CD4-positive, alpha-beta T cell treated with Interleukin-10 for 1 hour (primary cell): ENCODE results near the gene SCFD1.
"Not testable (repeated sequence)": the region's sequence is repeated elsewhere in the genome, so short reads cannot be mapped to it uniquely, and the experiment has no call there.

ENCODE experiments used
- DNase-seq: peaks from one replicate; pipeline ENCODE4 v3.0.0-alpha.2; 2020

Gene SCFD1

DNA sequence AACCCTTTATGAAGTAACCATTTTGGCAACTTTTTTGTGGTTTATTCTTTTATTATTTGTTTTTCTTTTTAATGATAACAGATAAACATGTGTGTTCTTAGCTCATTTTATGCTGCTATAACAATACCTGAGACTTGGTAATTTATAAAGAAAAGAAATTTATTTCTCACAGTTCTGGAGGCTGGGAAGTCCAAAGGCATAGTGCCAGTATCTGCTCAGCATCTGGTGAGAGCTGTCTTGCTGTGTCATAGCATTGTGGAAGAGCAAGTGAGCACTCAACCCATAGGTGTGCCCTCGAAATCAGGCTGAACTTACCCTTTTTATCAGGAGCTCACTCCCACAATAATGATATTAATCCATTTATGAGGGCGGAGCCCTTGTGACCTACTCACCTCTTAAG lies 8.0 kb upstream of the SCFD1 start:
- no peak for DNase-seq

DNA sequence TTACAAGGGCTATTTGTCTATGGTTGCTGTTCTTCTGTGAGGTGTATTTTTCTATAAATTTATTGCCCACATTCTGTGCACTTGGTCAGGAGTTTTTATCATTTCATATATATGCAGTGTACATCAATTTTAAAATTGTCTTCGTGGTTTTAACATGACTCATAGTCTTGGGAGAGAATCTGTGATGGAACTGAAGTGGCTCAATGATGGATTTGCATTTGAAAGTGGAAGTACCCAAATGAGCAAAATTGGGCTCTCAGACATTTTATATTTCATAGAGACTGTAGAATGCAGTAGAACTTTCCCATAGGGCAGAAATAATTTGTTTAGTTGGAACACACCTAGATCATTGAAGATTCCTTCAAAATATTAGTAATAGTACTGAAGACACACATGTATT lies 1.9 kb upstream of the SCFD1 start:
- no peak for DNase-seq

DNA sequence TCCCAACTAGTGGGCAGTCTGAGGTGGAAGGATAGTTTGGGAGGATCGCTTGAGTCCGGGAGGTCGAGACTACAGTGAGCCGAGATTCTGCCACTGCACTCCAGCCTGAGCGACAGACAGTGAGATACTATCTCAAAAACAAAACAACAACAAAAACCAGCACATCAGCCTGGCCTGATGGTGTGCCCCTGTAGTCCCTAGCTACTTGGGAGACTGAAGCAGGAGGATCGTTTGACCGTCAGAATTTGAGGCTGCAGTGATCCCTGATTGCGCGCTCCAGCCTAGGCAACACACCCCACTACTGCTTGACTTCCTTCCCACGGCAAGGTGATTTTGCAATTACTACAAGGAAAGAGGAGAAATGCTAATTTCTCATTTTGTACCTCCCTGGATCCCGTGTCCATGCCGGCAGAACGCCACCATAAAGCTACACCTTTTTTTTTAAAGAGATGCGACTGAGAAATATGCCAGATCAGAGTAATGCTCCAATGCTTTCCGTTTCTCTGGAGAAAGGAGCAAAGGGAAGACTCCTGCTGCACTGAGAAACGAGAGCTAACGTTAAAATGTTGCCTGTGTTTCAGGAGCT lies 672 bp upstream of the SCFD1 start:
- peak; percentile 25 for DNase-seq

DNA sequence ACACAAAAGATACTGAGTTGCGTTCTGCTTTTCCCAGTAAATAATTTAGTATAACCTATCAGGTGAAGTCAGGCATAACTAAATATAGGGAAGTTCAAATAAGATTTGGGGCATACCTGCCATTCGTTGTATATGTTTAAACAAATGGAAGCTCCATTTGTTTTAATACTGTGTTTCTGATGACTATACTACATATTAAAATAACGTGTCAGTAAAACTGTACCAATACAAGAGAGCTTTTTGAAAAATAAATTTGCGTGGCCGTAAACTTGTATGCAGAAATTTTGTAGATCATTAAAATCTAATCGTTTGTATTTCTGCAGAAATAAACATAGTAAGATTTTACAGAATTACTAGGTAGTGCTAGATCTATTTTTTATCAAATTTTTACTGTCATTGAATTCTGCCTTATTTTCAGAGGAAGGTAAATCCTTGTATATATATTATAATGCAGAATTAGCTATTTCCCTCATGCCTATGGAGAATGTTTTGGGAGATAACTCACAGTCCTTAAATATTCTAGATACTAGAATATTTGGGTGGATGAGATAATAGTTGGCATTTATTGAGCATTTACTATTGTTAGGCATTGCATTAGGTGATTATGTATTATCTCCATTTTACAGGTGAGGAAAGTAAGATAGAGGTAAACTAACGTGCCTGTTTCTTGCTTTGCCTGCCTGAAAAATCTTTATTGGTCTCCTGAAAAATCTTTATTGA lies 1.5 kb downstream of the SCFD1 start:
- DNase-seq, result no peak

DNA sequence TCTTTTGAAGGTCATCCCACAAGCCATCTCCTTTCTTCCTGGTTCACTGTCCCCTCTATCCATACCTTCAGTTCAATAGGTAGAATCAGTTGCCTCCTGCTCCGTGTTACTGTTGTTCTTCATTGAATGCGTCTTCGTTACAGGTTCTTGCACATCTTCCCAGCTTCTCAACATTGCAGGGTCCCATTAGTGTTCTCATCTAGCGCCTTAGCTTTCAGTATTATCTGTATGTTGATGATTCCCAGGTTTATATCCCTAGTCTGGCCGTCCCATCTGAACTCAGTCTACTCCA lies 2.0 kb downstream of the SCFD1 start:
- DNase-seq, result no peak

DNA sequence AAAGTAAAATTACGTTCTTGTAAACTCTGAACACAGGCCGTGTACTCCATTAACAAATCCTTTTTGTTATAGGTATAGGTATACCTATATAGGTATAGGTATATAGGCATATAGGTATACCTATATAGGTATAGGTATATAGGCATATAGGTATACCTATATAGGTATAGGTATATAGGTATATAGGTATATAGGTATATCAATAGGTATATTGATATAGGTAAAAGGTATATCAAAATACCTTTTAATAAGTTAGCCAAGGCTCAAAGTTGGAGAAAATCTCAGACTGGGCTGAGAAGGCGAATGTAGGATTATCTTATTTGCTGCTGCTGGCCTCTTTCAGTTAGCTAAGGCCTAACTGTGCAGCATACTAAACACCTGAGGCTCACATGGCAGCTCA lies 3.4 kb downstream of the SCFD1 start:
- DNase-seq, result no peak

DNA sequence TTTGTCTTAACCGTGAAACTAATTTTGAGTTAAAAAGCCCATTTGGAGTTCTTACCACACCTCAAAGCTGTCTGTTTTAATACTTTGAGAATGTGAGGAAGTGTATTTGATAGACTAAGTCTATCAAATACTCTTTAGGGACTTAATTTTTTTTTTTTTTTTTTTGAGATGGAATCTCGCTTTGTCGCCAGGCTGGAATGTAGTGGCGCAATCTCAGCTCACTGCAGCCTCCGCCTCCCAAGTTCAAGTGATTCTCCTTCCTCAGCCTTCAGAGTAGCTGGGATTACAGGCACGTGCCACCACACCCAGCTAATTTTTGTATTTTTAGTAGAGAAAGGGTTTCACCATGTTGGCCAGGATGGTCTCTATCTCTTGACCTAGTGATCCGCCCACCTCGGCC lies 7.3 kb downstream of the SCFD1 start:
- DNase-seq, result not testable (repeated sequence)

DNA sequence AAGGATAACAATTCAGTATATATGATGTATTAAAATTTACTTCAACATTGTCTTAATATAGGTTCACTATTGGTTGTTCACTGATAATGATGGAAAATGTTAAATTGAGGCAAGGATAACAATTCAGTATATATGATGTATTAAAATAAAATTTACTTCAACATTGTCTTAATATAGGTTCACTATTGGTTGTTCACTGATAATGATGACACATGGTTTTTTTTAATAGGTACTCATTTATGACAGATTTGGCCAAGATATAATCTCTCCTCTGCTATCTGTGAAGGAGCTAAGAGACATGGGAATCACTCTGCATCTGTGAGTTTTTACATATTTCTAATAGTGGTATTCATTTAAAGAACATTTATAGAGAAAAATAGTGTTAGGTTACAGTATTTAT lies 8.1 kb downstream of the SCFD1 start:
- DNase-seq, result no peak

DNA sequence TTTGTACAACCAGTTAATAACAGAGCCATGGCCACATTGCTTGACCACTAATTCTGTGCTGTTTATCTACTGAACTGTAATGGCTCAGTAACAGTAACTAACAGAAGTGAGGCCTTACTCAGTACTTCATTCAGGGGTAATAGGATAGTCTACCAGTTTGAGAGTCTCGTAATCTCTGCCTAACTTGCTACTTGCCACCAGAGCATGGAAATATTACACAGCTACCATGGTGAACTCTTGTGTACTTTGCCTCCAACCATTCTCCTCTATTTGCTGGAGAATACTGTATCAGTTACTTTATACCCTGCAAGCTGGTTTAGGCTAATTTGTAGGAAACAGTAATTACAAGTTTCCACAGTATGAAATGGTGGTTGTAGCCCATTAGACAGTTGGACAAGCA lies 10.6 kb downstream of the SCFD1 start:
- DNase-seq, result no peak

DNA sequence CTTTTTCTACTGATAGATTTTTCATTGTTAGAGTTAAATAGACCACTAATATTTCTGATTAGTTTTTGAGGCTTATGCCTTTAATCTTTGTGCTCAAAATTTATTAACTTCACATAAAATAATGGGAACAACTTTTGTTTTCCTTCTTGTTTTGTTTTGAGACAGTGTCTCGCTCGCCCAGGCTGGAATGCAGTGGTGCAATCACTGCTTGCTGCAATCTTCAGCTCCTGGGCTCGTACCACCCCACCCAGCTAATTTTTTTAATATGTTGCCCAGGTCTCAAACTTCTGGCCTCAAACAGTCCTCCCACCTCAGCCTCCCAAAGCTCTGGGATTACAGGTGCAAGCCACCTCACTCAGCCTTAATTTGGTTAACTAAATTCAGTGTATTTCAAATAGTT lies 16.8 kb downstream of the SCFD1 start:
- no peak for DNase-seq

DNA sequence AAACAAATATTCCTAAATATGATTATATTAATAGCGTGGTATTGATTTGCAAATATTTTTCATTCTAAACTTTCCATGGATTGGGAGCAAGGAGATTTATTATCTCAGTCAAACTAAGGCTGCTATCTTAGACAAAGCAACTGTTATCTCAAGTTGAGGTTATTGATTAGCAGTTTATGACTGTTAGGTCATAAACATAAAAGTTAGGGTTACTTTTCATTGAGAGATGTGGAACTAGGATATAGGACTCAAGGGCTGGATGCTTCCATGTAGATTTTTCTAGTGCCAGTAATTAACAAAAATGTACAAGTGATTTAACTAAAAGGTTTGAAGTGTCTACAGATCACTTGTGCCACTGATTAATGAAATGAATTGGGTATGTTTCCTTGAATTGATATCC lies 19.1 kb downstream of the SCFD1 start:
- DNase-seq, result no peak

DNA sequence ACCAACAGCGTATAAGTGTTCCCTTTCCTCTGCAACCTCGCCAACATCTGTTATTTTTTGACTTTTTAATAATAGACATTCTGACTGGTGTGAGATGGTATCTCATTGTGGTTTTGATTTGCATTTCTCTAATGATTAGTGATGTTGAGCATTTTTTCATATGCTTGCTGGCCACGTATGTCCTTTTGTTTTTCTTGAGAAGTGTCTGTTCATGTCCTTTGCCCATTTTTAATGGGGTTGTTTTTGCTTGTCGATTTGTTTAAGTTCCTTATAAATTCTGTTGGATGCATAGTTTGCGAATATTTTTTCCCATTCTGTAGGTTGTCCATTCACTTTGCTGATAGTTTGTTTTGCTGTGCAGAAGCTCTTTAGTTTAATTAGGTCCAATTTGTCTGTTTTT lies 22.3 kb downstream of the SCFD1 start:
- DNase-seq, result not testable (repeated sequence)

DNA sequence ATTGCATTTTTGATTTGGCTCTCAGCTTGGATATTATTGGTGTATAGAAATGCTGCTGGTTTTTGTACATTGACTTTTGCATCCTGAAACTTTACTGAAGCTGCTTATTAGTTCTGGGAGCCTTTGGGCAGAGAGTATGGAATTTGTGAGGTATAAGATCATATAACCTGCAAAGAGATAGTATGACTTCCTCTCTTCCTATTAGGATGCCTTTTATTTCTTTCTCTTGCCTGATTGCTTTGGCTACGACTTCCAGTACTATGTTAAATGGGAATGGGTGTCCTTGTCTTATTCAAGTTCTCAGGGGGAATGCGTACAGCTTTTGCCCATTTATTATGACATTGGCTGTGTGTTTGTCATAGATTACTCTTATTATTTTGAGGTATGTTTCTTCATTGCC lies 23.5 kb downstream of the SCFD1 start:
- DNase-seq, result no peak

DNA sequence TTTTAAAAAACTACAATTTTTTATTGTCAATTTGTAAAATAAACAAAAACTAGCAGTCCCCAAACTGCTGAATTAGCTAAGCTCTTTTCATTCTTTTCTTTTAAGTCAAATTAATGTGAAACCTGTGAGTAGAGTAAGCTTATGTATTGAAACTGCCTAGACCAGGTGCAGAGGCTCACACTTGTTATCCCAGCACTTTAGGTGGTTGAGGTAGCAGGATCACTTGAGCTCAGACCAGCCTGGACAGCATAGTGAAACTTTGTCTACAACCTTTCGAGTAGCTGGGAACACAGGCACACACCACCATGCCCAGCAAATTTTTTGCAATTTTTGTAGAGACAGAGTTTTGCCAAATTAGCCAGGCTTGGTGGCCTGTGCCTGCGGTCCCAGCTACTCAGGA lies 26.4 kb downstream of the SCFD1 start:
- no peak for DNase-seq

DNA sequence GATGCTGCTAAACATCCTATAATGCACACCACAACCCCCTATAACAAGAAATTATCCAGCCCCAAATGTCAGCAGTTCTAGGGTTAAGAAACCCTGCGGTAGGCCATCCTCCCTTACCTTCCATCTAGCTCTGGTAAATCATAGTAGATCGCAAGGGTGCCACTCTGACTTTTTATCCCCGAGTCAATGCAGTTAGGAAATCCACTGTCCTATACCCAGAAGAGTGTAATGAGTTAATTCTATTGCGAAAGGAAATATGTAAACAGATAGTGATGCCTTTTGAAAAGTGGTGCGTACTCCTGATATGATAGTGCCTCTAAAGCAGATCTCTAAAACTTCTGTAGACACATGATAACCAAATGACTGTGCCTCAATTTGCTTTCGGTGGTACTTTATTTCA lies 29.8 kb downstream of the SCFD1 start:
- DNase-seq, result no peak

DNA sequence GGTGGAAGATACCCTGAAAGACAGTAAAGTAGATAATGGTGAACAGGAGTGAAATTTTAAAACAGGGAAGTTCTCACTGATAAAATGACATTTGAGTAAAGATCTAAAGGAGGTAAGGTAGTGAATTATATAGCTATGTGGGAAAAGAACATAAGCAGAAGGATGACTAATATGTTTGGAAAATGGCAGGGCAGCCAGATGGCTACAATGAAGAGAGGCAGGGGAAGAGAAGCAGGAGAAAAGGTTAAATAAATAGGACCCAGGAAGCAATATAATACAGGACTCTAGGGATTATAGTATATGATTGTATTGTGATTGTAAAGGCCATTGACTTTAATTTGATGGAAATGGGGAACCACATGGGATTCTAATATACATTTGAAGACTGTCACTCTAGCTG lies 33.0 kb downstream of the SCFD1 start:
- no peak for DNase-seq

DNA sequence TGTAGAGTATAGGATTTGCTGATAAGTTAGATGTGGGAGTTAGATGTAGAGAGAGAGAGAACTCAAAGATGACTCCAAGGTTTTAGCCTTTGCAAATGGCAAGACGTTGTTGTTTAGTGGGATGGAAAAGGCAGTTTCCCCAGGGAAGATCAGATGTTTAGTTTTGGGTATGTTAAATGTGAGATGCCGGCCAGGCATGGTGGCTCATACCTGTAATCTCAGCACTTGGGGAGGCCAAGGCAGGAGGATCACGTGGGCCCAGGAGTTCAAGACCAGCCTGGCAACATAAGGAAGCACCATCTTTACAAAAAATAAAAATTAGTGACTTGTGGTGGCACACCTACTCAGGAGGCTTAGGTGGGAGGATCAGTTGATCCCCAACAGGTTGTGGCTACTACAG lies 33.5 kb downstream of the SCFD1 start:
- DNase-seq, result no peak

DNA sequence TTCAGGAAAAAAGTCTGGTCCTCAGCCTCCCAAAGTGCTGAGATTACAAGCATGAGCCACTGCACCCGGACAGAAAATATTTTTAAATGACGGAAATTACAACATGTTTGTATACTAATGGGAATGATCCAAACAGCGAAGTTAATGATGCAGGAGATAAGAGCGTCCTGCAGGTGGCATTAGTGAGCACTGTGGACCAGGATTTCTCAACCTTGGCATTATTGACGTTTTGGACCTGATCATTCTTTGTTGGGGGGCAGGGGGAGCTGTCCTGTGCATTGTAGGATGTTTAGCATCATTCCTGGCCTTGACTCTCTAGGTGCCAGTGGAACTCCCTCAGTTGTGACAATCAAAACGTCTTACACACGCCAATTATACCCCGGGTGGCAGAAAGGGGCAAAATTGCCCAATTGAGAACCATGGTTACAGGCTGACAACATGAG lies 34.1 kb downstream of the SCFD1 start:
- DNase-seq, result peak; percentile 48

DNA sequence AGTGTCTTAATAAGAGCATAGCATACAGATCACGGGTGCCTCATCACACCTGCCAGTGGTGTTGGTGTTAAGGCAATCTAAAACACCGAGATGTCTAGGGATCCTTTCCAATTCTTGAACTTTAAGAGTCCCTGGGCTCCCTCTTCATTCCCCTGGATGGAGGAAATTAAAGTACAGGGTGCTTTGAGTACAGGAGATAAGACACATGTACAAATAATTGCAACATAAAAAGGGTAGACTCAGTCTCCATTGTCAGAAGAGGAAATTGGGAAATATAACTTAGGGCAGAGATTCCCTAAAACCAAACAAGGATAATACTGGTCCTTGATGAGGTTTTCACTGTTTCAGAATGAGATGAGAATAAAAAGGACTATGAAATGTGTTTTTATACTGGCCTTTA lies 34.9 kb downstream of the SCFD1 start:
- DNase-seq, result no peak

DNA sequence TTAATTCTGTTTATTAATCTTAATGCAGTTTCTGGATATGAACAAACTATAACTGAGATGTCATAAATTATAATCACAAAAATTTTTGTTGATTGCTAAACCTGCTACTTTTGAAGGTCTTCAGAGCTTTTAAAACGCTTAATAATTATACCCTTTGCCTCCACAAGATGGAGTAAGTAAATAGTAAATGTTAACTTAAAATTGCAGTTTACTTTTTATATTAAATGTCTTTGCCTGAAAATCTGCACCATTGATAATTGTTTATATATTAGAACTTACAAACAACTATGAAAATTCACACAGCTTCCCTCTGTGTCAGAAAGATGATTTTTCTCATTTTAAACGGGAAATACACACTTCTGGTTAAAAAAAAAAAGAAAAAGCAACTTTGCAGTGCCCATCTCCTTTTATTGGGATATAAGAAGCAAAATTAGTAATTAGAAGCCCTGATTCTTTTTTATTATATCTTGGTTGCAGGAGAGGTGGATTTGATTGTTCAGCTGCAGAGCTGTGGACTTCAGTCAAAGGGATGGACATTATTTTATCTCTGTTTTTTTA lies 35.6 kb downstream of the SCFD1 start:
- peak; percentile 15 for DNase-seq

DNA sequence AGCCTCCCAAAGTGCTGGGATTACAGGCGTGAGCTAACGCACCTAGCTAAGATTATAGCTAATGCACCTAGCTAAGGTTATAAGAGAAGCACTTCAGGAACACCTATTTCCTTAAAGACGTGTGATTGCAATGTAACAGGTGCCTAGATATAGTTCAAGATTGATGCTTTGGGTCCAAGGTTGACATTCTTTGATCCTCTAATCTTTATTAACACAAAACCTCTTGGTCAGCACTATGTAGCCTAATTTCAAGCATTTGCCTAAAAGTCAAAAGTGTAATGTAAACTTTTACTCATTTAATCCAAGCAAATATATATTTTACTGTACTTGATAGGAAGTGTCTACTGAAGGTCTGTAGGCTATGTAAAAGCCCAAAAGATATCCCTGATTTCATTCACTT lies 36.5 kb downstream of the SCFD1 start:
- no peak for DNase-seq

DNA sequence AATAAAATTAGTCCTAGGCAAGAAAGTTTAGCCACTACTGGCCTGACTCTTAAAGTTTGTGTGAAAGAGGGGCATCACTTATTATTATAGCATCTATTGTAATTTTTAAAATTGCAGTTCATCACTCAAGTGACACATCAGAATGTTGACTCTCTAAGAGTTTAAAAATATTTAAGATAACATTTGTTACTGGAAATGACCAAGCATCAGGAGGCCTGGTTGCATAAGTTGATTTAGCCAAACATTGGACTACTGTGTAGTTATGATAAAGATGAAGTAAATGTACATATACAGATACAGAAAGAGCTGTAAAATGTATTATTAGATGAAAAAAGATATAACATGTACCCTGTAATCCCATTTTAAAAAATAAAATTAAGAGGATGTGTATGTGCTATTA lies 47.5 kb downstream of the SCFD1 start:
- no peak for DNase-seq

DNA sequence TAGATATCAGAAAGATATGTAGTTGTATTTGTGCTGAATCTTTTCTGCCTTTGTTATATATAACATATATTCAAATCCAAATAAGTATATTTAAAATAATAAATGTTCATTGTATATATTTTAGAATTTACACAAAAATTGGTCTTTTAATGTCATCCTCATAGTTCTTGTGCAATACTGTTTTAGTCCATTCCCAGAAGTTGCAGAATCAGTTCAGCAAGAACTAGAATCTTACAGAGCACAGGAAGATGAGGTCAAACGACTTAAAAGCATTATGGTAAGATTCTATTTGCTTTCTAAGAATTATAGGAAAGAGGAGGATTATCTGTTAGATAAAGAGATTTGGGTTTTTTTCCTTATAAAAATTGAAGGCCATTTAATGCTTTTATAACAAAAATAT lies 51.0 kb downstream of the SCFD1 start:
- no peak for DNase-seq

DNA sequence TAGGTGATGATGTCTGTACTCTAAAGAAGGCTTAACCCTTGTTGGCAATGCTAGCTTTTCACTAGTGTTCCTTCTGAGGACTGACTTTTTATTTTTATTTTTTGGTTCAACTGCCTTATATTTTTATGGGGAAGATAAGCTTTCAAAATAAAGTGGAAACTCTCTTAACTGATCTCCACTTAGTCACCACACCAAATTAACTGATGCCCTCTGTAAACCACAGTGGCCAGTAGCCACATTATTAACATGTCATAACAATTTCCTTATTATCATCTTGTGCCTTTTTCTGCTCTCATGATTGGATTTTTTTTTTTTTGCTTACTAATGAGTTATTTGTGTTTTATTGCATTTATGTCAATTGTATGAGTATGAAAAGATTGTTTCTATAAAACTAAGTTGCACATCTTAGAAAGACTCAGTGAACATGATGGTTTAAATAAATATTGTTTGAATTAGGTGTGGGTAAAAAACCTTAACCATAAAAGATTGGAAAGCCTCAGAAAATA lies 56.9 kb downstream of the SCFD1 start:
- no peak for DNase-seq

DNA sequence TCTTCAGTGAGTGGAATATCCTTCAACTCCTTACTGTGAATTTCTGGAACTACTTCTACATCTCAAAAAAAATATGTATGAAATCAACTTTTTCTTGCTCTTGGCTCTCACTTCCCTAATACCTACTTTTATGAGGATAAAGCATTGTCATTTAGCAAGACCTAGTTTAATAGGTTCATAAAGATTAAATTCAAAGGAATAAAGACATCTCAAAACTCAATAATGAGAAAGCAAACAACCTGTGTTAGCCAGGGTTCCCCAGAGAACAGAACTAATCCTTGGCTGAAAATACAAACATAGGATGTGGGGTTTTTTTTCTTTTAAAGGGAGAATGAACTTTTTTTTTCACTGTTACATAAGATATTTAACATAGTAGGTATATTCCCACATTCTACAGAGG lies 57.9 kb downstream of the SCFD1 start:
- DNase-seq, result no peak
